ENCODE data around the gene KIAA1191. TPM values are rescaled to one million over a fixed set of nuclear protein-coding genes. Genes with fewer than 3 reads are reported as not detected.

The KIAA1191 gene
- total RNA-seq, 4 donors from 2014 or later: 59.2 to 76.2 (median 71.0) TPM

GRCh38 chr5:176405656-176406435 lies 44.3 kb upstream of the KIAA1191 start:
- no peak for TF ChIP-seq CTCF (IDR thresholded peaks at IDR 0.05; ENCODE audit: low read depth)

- TF ChIP-seq CTCF (IDR thresholded peaks at IDR 0.05; ENCODE audit: low read depth): no peak
Measured at GRCh38 chr5:176401281-176402205, 40.0 kb upstream of the KIAA1191 start.

GRCh38 chr5:176400382-176401156 lies 39.0 kb upstream of the KIAA1191 start:
- no peak for TF ChIP-seq CTCF (IDR thresholded peaks at IDR 0.05; ENCODE audit: low read depth)

GRCh38 chr5:176397736-176398420 lies 36.3 kb upstream of the KIAA1191 start:
- TF ChIP-seq CTCF (IDR thresholded peaks at IDR 0.05; ENCODE audit: low read depth): no peak

GRCh38 chr5:176396330-176396729 lies 34.8 kb upstream of the KIAA1191 start:
- TF ChIP-seq CTCF (IDR thresholded peaks at IDR 0.05; ENCODE audit: low read depth): no peak

GRCh38 chr5:176394881-176395675 lies 33.5 kb upstream of the KIAA1191 start:
- TF ChIP-seq CTCF (IDR thresholded peaks at IDR 0.05; ENCODE audit: low read depth): no peak
